GM12864 (cell line): ENCODE measurements around the gene SLC66A2.

Experiments
- DNase-seq: peaks from one replicate; pipeline ENCODE4 v3.0.0-alpha.2; 2011; ENCODE audit warnings: low read depth
- H3K4me3 ChIP-seq: 2 replicates; pipeline ENCODE4 v1.5.1; 2011; ENCODE audit warnings: mild to moderate bottlenecking, low read depth, low read length, control low read depth
- TF ChIP-seq, protein P1 (sequence below): IDR thresholded peaks from 2 replicates; pipeline ENCODE4 v1.5.1; 2011; ENCODE audit warnings: low read depth, mild to moderate bottlenecking, moderate library complexity, low read length, control low read depth, inconsistent platforms; ENCODE audit errors: missing control alignments

SLC66A2 gene

DNA sequence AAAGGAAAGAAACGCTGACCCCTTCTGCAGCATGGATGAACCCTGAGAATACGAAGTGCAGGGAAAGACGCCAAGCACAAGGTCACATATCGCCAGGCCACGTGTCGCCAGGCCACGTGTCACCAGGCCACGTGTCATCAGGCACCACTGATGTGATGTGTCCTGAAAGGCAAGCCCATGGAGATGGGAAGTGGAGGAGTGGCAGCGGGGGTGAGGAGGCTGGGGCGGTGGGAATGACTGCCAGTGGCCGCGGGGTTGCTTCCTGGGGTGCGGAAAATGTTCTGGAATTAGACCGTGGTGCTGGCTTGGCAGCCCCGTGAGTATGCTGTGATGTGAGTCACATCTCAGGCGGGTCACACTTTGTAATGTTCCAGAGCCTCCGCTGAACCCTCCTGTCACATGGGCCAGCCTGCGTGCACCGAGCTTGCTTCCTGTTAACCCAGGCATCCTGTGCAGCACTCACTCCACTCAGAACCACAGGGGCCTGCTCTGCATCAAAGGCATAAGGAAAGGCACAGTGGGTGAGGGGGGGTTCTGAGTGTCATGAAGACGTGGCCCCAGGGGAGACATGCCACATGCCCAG, 39.0 kb downstream of the SLC66A2 start:
- no peak for DNase-seq
- TF ChIP-seq, protein P1, sequence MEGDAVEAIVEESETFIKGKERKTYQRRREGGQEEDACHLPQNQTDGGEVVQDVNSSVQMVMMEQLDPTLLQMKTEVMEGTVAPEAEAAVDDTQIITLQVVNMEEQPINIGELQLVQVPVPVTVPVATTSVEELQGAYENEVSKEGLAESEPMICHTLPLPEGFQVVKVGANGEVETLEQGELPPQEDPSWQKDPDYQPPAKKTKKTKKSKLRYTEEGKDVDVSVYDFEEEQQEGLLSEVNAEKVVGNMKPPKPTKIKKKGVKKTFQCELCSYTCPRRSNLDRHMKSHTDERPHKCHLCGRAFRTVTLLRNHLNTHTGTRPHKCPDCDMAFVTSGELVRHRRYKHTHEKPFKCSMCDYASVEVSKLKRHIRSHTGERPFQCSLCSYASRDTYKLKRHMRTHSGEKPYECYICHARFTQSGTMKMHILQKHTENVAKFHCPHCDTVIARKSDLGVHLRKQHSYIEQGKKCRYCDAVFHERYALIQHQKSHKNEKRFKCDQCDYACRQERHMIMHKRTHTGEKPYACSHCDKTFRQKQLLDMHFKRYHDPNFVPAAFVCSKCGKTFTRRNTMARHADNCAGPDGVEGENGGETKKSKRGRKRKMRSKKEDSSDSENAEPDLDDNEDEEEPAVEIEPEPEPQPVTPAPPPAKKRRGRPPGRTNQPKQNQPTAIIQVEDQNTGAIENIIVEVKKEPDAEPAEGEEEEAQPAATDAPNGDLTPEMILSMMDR, result no peak
- no peak overlapping the region for H3K4me3 ChIP-seq

DNA sequence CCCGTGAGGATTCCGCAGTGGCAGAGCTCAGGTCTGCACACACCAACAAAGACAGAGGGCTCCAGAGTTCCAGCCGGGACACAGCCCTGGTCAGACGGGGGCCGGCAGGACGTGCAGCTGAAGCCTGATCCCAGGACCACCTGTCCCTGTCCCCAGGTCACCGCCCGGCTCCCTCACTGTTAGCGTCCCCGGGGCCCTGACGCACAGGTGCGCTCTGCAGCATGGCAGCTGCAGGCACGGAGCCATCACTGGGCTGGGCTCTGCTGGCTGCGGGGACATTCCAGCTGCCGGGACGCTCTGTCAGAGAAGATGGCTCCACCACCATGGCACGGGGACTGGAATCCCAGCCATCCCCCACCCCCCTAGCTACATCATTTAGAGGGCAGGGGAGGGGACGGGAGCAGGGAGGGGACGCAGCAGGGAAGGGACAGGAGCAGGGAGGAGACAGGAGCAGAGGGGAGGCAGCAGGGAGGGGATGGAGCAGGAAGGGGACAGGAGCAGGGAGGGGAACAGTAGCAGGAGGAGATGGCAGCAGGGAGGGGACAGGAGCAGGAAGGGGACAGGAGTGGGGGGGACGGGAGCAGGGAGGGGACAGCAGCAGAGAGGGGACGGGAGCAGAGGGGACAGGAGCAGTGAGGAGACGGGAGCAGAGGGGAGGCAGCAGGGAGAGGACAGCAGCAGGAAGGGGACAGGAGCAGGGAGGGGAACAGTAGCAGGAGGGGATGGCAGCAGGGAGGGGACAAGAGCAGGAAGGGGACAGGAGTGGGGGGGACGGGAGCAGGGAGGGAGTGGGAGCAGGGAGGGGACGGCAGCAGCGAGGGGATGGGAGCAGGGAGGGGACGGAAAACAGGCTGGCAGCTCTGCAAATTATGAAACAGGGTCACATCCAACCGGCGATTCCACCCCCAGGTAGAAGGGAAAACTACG, 39.8 kb downstream of the SLC66A2 start:
- no peak for DNase-seq
- TF ChIP-seq, protein P1, result no peak

DNA sequence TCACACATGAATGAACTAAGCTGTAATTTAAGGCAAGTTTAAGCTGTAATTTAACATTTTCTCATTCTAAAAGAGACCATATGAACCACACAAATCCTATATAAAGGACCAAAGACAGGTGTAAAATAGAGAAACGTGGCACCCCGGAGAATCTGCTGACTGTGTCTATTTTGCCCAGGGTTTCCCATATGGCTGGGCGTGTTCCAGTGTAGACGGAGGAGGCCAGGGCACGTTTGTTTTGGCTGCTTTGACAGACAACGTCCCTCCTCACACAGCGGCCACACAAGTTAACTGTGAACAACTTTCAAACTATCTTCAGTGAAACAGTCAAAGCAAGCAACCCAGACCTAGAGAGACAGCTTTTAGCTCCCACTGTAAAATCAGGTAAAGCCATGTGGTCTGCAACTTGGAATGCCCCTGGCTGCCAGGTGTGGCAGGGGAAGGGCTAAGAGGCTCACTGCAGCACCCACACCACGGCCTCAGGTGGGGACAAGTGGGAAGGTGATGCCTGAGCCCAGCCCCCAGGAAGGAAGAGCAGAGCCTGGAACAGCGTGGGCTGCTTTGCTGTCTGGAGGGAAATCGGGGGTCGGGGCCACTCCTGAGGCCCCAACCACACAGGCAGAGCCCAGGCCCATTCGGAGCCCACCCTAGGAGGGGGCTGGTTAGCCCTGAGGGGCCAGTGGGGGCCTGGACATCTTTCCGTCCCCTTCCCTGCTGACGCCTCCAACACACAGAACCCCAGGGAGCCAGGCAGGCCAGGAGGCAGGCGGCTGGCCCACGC, 40.7 kb downstream of the SLC66A2 start:
- DNase-seq, result no peak
- H3K4me3 ChIP-seq, result no peak overlapping the region
- TF ChIP-seq, protein P1, result no peak

More for the DNA sequence above, 39.8 kb downstream of the SLC66A2 start:
- H3K4me3 ChIP-seq, result no peak overlapping the region

DNA sequence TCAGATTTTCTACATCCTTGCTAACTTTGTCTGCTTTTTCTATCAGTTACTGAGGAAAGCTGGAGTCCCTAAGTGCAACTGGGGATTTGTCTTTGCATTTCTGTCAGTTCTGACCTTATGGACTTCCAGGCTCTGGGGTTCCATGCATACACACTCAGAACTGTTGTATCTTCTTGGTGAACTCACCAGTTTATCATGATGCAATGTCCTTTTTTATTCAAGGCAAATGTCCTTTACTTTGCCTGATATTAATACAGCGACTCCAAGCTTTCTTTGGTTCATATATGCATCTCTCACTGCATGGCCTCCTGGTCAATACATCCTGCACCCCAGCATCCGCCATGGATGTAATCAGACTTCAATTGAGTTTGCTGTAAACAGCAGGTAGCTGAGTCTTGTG, 44.7 kb downstream of the SLC66A2 start:
- H3K4me3 ChIP-seq, result no peak overlapping the region
- DNase-seq, result no peak
- TF ChIP-seq, protein P1, result no peak

DNA sequence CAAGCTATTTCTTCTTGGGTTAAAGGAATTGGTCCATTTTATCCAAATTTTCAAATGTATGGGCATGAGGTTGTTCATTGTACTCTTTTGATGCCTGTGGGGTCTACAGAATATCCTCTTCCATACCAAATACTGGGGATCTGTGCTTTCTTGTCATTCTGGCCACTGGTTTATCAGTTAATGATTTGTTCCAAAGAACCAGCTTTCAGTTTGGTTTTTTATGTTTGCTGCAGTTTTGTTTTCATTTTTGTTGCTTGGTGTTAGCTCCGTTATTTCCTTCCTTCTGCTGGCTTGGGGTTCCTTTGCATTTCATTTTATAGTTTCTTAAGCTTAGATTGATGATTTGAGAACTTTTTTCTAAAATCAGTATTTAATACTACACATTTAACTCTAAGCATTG, 45.5 kb downstream of the SLC66A2 start:
- TF ChIP-seq, protein P1, result no peak
- no peak overlapping the region for H3K4me3 ChIP-seq
- DNase-seq, result no peak

DNA sequence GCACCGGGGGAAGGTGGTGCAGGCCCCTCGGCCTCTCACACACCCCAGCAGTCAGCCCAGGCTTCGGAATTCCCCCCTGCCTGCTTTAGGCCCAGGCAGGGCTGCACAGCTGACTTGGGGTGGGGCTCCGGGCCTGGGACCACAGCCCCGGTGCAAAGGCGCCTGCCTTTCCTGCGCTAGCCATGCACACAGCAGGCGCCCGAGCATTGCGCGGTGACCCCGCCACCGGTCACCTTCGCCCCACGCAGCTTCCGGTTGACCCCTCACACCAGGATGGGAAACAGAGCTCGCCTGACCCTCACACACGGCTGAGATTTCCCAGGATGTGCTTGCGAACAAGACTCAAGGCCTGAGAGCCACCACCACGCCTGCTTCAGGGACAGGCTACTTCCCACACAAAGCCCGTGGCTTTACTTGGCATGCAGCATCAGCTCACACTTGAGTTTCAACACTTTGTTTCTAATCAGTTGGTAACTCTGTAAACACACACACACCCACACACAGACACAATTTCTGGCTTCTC, 46.0 kb downstream of the SLC66A2 start:
- DNase-seq, result no peak
- no peak overlapping the region for H3K4me3 ChIP-seq
- TF ChIP-seq, protein P1, result no peak
